ENCODE measurements around the gene CCDC12.
"Not testable (repeated sequence)": the region's sequence is repeated elsewhere in the genome, so short reads cannot be mapped to it uniquely, and the experiment has no call there.

Gene CCDC12

GRCh38 chr3:46923559-46924350 is 52.8 kb downstream of the CCDC12 start:
- DNase-seq (ENCODE audit: low read depth in 2 of 2): peak in 1 of 2 donors; percentile 14

- no peak for DNase-seq (ENCODE audit: low read depth in 2 of 2)
These were observed 53.5 kb downstream of the CCDC12 start for GRCh38 chr3:46922871-46923558.

DNA sequence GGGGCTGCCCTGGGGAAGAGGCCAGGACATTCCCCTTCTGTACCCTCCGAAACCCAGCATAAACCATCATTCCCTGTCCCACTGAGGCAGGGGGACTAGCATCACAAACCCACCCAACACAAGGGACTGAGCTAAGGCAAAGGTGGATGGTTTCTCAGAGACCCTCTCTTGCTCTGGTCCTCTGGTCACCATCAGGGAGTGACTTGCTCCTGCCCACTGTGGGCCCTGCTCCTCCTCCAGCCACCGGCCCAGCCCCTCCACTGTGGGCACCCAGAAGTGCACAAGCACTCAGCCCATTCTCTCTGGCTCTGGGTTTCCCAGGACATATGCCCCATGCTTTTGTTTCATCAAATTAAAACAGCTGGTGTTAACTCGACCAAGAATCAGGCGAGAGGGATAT is 54.1 kb downstream of the CCDC12 start:
- no peak for DNase-seq (ENCODE audit: low read depth in 2 of 2)

DNA sequence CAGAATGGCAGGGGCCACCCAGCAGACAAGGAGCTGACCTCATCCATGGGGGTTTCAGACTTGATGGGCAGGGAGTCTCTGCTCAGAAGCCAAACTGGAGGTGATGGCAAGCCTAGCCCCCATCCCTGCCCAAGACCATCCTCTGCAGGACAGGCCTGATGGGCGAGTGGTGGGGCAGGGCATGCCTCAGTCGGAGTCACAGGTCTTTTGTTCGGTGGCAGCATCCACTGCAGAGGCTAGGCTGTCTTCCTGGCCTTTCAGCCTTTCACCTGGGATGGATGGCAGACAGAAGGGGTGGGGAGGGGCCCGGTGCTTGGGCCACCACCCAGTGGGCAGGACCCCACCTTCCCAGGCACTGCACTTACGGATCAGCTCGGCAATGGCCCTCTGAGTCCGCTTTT is 54.7 kb downstream of the CCDC12 start:
- DNase-seq (ENCODE audit: low read depth in 2 of 2): no peak

DNA sequence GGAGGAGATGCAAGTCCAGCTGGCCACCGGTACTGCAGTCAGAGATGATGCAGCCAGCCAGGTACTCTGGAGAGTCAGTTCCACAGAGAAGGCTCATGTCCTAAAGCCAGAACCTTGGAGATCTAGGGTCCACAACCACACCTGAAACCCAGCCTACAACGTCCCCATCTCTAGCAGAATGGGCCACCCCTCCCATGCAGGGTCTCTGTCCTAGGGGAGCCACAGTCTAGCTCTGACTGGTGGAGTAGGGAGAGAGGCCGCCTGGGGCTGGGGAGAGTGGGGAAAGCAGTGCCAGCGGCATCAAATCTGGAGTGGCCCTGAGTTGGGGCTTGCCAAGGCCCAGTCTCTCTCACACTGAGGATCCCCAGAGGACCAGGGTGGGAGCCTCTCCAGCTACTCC is 55.5 kb downstream of the CCDC12 start:
- no peak for DNase-seq (ENCODE audit: low read depth in 2 of 2)

GRCh38 chr3:46918634-46919033 is 57.9 kb downstream of the CCDC12 start:
- DNase-seq (ENCODE audit: low read depth in 2 of 2): no peak

DNA sequence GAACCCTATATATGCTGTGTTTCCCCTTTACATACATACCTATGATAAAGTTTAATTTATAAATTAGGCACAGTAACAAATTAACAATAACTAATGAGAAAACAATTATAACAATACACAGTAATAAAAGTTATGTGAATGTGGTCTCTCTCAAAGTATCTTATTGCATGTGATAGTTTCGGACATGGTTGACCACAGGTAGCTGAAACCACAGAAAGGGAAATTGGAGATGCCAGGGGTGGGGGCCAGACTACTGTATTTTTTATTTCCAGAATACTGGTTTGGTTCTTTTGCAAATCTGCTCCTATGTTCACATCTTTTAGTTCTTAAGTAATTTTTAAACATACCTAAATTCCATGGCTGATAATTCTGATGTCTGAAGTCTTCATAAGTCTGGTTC is 58.3 kb downstream of the CCDC12 start:
- DNase-seq (ENCODE audit: low read depth in 2 of 2): no peak

GRCh38 chr3:46917257-46917656 is 59.3 kb downstream of the CCDC12 start:
- no peak for DNase-seq (ENCODE audit: low read depth in 2 of 2)

DNA sequence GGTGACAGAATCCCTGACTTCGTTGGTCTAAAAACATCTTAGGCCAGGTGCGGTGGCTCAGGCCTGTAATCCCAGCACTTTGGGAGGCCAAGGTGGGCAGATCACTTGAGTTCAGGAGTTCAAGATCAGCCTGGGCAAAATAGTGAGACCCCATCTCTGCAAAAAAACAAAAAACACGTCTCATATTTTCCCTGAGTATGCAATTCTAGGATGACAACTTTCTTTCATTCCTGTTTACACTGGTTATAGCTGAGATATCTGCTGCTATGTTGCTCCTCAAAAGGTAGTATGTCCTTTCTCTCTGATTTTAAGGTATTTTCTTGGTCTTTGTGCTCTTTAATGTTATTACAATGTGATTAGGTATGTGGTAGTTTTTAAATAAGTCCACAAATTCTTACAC is 59.7 kb downstream of the CCDC12 start:
- DNase-seq (ENCODE audit: low read depth in 2 of 2): no peak

- no peak for DNase-seq (ENCODE audit: low read depth in 2 of 2)
These were observed 60.3 kb downstream of the CCDC12 start for GRCh38 chr3:46916278-46916677.

- no peak for DNase-seq (ENCODE audit: low read depth in 2 of 2)
These were observed 61.2 kb downstream of the CCDC12 start for GRCh38 chr3:46915297-46915822.

DNA sequence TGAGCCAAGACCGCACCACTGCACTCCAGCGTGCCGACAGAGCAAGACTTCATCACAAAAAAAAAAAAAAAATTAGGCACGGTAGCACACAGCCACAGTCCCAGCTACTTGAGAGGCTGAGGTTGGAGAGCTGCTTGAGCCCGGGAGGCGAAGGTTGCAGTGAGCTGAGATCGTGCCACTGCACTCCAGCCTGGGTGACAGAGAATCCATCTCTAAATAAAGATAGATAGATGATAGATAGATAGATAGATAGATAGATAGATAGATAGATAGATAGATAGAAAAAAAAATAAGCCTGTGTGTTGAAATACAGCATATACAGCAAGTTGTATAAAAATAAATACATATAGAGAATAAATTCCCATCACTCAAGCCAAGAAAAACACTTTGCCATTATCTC is 61.7 kb downstream of the CCDC12 start:
- no peak for DNase-seq (ENCODE audit: low read depth in 2 of 2)

- DNase-seq (ENCODE audit: low read depth in 2 of 2): no peak
These were observed 62.9 kb downstream of the CCDC12 start for GRCh38 chr3:46913644-46914043.

- DNase-seq (ENCODE audit: low read depth in 2 of 2): no peak
These were observed 63.6 kb downstream of the CCDC12 start for GRCh38 chr3:46912986-46913385.

GRCh38 chr3:46910914-46911313 is 65.6 kb downstream of the CCDC12 start:
- not testable (repeated sequence) for DNase-seq (ENCODE audit: low read depth in 2 of 2)

DNA sequence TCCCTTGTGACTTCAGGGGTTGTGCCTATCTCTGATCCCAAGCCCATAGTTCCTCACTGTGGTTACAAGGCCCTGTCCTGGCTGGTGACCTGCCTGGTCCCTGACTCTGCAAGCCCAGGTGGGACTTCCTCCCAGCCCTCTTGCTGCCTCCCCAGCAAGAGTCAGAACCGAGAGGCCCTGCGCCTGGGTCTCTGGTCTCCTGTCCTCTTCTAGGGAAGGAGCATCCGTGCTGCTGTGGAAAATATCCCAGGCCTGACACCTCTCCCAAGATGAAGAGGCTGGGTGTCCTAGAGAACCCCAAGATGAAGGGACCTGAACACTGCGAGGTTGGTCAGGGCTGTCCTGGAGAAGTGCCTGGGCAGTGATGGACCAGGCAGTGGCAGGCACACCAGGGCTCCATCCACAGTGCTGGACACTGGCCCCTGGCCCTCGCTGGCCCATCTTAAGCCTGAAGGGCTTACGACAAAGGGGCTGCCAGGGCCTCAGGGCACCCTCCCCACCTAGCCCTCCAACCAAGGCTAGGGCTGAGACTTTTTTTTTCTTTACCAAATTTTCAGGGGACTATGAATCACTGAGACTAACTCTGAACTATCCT is 66.3 kb downstream of the CCDC12 start:
- DNase-seq (ENCODE audit: low read depth in 2 of 2): no peak

- DNase-seq (ENCODE audit: low read depth in 2 of 2): peak; percentile 68 to 69
These were observed 66.9 kb downstream of the CCDC12 start for GRCh38 chr3:46909535-46910161.

DNA sequence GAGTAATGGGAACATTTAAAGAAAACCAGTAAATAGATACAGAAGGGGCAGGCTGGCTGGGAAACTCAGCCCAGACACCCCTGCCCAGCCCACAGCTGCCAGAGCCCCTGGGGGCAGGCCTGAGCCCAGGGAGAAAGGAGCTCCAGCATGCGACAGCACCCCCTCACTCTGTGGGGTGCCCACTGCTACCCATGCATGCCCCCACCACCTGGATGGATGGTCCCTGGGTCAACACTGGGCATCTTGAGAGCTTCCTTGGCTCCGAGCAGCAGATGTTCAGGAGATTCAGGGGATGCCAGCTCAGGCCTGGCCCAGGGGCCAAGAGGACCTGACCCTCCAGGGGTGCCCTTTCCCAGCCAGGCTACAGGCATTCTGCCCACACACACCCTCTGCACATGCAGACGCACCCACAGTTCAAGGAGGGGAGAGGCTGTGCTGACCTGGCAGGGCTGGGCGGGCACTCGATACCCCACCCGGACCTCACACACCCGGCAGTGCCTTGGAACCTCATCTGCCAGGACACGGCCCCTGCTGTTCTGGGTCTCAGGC is 67.5 kb downstream of the CCDC12 start:
- no peak for DNase-seq (ENCODE audit: low read depth in 2 of 2)

DNA sequence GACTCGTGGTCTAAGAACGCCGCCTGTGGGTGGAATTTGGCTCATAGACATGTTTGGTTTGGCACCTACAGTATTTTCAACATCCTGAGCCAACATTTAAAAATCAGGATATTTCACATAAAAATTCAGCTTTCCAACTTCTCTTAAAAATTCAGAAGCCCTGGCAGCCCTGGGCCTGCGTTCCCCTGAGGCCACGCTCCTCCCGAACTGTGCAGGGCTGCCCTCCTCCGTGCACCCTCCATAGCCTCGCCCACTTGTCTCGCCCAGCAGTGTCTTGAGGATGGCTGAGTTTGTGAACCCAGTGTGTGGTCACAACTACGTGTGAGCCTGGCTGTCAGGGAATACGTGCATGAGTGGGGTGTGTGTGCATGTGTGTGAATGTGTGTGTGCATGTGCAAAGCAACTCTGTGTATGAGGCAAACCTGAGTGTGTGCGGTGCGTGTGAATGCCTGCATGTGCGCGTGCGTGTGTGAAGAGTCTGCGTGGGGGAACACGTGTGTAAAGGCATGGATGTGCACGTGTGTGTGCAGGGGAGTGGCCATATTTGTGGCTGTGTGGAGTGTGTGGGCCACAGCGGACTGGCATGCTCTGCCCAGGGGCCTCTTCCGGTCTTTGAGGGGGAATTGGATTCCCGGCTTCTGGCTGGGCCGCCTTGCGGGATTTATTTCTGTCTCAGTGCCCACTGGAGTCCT is 68.1 kb downstream of the CCDC12 start:
- DNase-seq (ENCODE audit: low read depth in 2 of 2): no peak

DNA sequence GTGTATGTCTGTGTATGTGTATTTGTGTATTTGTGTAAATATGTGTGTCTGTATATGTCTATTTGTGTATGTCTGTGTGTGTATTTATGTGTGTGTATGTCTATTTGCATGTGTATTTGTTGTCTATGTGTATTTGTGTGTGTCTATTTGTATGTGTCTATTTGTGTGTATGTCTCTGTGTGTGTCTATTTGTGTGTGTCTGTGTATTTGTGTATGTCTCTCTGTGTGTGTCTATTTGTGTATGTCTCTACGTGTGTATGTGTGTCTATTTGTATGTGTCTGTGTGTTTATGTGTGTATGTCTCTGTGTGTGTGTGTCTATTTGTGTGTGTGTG is 68.6 kb downstream of the CCDC12 start:
- no peak for DNase-seq (ENCODE audit: low read depth in 2 of 2)

GRCh38 chr3:46907271-46907670 is 69.3 kb downstream of the CCDC12 start:
- no peak for DNase-seq (ENCODE audit: low read depth in 2 of 2)
